ENCODE measurements around the gene SAXO1. TPM values are rescaled to one million over a fixed set of nuclear protein-coding genes. Genes with fewer than 3 reads are reported as not detected.

SAXO1 gene
- total RNA-seq, 1 experiment from 2014 or later = 0.09 TPM

DNA sequence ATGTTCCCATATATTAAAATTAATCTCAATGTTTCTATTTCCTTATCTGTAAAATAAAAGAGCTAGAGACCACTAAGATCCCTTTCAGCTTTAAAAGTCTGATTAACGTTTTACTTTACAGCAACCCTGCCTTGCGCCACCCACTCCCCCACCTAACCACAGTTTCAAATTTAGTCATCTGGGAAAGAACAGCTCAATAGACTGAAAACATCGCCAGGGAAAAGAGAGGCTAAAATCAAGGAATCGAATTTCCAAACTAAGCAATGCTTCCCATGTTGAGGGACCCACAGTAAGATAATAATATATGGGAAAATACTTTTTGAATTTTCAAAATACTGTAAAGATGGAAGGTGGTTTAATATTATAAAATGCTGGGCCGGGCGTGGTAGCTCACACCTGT lies 6.6 kb downstream of the SAXO1 start:
- Mint-ChIP-seq H3K27ac (no peak overlapping the region), H3K36me3 (peaks cover 7% of the 10 kb centered on the region; the same call in 1 of the 2 replicates), H3K27me3 (ENCODE audit: low read depth) (peaks cover 4% of the 10 kb centered on the region; the same call in 1 of the 2 replicates), H3K9me3 (peaks cover 14% of the 10 kb centered on the region), H3K4me3 (no peak overlapping the region), H3K4me1 (no peaks in the 10 kb centered on the region)
- ATAC-seq (no peak), DNase-seq (ENCODE audit: low spot score) (no peak)
- POLR2A ChIA-PET = no interaction called here
- TF ChIP-seq CREM (CRISPR knock-in tag; IDR thresholded peaks at IDR 0.05) (no peak), NR3C1 (CRISPR knock-in tag; conservative IDR thresholded peaks at IDR 0.05; ENCODE audit: low read depth) (no peak), ZNF416 (CRISPR knock-in tag; IDR thresholded peaks at IDR 0.05) (no peak), HMGA2 (CRISPR knock-in tag; IDR thresholded peaks at IDR 0.05) (no peak), TP53 (CRISPR knock-in tag; IDR thresholded peaks at IDR 0.05) (no peak), TEAD4 (CRISPR knock-in tag; IDR thresholded peaks at IDR 0.05) (no peak), ETV6 (CRISPR knock-in tag; IDR thresholded peaks at IDR 0.05) (no peak), IRF2 (CRISPR knock-in tag; IDR thresholded peaks at IDR 0.05; ENCODE audit: borderline replicate concordance, low read depth) (no peak), ZNF121 (CRISPR knock-in tag; IDR thresholded peaks at IDR 0.05) (no peak)
- TF ChIP-seq, protein P1, sequence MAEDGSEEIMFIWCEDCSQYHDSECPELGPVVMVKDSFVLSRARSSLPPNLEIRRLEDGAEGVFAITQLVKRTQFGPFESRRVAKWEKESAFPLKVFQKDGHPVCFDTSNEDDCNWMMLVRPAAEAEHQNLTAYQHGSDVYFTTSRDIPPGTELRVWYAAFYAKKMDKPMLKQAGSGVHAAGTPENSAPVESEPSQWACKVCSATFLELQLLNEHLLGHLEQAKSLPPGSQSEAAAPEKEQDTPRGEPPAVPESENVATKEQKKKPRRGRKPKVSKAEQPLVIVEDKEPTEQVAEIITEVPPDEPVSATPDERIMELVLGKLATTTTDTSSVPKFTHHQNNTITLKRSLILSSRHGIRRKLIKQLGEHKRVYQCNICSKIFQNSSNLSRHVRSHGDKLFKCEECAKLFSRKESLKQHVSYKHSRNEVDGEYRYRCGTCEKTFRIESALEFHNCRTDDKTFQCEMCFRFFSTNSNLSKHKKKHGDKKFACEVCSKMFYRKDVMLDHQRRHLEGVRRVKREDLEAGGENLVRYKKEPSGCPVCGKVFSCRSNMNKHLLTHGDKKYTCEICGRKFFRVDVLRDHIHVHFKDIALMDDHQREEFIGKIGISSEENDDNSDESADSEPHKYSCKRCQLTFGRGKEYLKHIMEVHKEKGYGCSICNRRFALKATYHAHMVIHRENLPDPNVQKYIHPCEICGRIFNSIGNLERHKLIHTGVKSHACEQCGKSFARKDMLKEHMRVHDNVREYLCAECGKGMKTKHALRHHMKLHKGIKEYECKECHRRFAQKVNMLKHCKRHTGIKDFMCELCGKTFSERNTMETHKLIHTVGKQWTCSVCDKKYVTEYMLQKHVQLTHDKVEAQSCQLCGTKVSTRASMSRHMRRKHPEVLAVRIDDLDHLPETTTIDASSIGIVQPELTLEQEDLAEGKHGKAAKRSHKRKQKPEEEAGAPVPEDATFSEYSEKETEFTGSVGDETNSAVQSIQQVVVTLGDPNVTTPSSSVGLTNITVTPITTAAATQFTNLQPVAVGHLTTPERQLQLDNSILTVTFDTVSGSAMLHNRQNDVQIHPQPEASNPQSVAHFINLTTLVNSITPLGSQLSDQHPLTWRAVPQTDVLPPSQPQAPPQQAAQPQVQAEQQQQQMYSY (CRISPR knock-in tag; IDR thresholded peaks at IDR 0.05) = no peak
- TF ChIP-seq, protein P2, sequence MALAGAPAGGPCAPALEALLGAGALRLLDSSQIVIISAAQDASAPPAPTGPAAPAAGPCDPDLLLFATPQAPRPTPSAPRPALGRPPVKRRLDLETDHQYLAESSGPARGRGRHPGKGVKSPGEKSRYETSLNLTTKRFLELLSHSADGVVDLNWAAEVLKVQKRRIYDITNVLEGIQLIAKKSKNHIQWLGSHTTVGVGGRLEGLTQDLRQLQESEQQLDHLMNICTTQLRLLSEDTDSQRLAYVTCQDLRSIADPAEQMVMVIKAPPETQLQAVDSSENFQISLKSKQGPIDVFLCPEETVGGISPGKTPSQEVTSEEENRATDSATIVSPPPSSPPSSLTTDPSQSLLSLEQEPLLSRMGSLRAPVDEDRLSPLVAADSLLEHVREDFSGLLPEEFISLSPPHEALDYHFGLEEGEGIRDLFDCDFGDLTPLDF (CRISPR knock-in tag; IDR thresholded peaks at IDR 0.05) = no peak
- TF ChIP-seq, protein P3, sequence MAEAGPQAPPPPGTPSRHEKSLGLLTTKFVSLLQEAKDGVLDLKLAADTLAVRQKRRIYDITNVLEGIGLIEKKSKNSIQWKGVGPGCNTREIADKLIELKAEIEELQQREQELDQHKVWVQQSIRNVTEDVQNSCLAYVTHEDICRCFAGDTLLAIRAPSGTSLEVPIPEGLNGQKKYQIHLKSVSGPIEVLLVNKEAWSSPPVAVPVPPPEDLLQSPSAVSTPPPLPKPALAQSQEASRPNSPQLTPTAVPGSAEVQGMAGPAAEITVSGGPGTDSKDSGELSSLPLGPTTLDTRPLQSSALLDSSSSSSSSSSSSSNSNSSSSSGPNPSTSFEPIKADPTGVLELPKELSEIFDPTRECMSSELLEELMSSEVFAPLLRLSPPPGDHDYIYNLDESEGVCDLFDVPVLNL (CRISPR knock-in tag; IDR thresholded peaks at IDR 0.05; ENCODE audit: borderline replicate concordance, low read depth) = no peak
- TF ChIP-seq, protein P4, sequence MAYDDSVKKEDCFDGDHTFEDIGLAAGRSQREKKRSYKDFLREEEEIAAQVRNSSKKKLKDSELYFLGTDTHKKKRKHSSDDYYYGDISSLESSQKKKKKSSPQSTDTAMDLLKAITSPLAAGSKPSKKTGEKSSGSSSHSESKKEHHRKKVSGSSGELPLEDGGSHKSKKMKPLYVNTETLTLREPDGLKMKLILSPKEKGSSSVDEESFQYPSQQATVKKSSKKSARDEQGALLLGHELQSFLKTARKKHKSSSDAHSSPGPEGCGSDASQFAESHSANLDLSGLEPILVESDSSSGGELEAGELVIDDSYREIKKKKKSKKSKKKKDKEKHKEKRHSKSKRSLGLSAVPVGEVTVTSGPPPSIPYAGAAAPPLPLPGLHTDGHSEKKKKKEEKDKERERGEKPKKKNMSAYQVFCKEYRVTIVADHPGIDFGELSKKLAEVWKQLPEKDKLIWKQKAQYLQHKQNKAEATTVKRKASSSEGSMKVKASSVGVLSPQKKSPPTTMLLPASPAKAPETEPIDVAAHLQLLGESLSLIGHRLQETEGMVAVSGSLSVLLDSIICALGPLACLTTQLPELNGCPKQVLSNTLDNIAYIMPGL (CRISPR knock-in tag; IDR thresholded peaks at IDR 0.05) = no peak
- TF ChIP-seq, protein P5, sequence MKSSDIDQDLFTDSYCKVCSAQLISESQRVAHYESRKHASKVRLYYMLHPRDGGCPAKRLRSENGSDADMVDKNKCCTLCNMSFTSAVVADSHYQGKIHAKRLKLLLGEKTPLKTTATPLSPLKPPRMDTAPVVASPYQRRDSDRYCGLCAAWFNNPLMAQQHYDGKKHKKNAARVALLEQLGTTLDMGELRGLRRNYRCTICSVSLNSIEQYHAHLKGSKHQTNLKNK (CRISPR knock-in tag; IDR thresholded peaks at IDR 0.05) = no peak
- TF ChIP-seq, protein P6, sequence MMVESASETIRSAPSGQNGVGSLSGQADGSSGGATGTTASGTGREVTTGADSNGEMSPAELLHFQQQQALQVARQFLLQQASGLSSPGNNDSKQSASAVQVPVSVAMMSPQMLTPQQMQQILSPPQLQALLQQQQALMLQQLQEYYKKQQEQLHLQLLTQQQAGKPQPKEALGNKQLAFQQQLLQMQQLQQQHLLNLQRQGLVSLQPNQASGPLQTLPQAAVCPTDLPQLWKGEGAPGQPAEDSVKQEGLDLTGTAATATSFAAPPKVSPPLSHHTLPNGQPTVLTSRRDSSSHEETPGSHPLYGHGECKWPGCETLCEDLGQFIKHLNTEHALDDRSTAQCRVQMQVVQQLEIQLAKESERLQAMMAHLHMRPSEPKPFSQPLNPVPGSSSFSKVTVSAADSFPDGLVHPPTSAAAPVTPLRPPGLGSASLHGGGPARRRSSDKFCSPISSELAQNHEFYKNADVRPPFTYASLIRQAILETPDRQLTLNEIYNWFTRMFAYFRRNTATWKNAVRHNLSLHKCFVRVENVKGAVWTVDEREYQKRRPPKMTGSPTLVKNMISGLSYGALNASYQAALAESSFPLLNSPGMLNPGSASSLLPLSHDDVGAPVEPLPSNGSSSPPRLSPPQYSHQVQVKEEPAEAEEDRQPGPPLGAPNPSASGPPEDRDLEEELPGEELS (CRISPR knock-in tag; IDR thresholded peaks at IDR 0.05) = no peak
- TF ChIP-seq, protein P7, sequence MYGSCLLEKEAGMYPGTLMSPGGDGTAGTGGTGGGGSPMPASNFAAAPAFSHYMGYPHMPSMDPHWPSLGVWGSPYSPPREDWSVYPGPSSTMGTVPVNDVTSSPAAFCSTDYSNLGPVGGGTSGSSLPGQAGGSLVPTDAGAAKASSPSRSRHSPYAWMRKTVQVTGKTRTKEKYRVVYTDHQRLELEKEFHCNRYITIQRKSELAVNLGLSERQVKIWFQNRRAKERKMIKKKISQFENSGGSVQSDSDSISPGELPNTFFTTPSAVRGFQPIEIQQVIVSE (CRISPR knock-in tag; IDR thresholded peaks at IDR 0.05; ENCODE audit: borderline replicate concordance) = no peak
- TF ChIP-seq, protein P8, sequence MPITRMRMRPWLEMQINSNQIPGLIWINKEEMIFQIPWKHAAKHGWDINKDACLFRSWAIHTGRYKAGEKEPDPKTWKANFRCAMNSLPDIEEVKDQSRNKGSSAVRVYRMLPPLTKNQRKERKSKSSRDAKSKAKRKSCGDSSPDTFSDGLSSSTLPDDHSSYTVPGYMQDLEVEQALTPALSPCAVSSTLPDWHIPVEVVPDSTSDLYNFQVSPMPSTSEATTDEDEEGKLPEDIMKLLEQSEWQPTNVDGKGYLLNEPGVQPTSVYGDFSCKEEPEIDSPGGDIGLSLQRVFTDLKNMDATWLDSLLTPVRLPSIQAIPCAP (CRISPR knock-in tag; IDR thresholded peaks at IDR 0.05) = no peak
- CTCF ChIA-PET = interaction anchor here (1.0 to 1.2 kb wide), 2 partner anchors 431 to 438 kb away, joined by 3 read pairs; no protein-coding TSS in a partner anchor
